ENCODE data around the gene PITRM1.

The PITRM1 gene

DNA sequence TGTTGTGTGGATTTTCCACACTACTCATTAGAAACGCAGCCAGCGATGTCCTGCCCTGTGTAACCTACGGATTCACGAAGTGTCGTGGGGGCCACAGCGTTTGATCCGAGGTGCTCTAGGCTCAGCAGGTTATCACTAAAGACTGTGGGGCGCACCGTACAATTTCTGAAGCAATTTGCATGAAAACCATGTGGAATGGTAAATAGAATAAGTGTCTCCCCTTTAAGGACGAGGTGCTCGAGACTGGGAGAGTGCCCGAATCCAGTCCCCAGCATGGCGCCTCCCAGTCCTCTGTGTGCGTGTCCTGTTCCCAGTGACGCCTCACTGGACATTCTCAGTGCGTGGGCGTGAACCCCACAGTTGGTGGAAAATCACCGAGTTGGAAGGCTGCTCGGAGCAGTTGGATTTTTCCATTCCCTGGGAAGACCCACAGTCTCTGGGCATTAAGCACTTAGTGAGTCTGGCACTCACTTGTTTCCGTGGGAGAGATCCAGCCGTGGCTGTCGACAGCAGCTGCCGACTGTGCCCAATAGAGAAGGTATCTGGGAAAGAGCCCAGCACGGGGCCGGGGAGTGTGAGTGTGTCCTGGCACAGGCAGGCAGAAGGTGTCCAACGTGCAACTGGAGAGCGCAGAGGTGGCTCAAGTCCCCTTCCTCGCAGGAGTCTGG is 68.2 kb downstream of the PITRM1 start:
- TF ChIP-seq, protein P1, sequence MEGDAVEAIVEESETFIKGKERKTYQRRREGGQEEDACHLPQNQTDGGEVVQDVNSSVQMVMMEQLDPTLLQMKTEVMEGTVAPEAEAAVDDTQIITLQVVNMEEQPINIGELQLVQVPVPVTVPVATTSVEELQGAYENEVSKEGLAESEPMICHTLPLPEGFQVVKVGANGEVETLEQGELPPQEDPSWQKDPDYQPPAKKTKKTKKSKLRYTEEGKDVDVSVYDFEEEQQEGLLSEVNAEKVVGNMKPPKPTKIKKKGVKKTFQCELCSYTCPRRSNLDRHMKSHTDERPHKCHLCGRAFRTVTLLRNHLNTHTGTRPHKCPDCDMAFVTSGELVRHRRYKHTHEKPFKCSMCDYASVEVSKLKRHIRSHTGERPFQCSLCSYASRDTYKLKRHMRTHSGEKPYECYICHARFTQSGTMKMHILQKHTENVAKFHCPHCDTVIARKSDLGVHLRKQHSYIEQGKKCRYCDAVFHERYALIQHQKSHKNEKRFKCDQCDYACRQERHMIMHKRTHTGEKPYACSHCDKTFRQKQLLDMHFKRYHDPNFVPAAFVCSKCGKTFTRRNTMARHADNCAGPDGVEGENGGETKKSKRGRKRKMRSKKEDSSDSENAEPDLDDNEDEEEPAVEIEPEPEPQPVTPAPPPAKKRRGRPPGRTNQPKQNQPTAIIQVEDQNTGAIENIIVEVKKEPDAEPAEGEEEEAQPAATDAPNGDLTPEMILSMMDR (IDR thresholded peaks at IDR 0.05; ENCODE audit: low read depth, low read length): no peak
- DNase-seq (ENCODE audit: extremely low read depth, low read depth): no peak

DNA sequence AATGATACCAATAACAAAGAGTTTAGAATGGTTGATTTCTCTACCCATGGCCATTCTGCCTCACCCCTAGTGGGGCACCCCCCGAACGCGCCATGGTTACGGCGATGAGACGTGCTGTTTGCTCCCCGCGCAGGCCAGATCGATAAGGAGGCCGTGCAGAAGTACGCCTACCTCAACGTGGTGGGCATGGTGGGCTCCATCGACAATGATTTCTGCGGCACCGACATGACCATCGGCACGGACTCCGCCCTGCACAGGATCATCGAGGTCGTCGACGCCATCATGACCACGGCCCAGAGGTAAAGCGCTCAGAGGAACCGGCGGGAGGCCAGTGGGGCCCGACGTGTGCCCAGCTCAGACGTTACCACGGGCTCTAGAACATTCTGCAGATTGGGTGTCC is 68.9 kb downstream of the PITRM1 start:
- TF ChIP-seq, protein P1 (IDR thresholded peaks at IDR 0.05; ENCODE audit: low read depth, low read length): no peak
- DNase-seq (ENCODE audit: extremely low read depth, low read depth): no peak

DNA sequence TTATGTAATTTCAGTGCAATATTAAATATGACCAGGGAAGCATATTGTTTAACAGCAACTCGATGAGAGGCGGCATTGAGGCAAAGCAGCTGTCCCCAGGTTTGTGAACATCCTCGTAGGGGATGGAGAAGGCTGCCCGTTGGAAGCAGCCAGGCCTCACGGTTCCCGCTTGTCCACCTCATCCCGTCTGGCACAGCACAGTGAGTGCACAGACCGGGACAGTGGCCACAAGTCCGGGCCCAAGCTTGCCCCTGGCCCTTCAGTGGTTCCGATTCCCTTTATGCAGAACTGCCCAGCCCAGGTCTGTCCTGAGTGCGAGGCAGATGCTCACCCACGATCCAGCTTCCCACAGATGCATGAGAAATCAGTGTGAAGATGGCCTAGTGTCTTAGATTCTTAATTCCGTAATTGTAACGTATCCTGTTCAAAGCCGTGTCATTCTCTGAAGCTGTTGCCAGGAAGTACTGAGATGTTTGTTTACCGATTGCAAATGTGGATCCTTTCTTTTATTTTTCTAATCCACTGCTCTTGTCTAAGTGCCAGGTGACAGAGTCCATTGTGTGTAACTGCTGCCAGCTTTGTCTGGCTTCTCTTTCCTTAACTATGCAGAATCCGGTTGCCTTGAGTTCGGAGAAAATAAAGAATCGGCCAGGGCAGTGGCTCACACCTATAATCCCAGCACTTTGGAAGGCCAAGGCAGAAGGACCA is 69.7 kb downstream of the PITRM1 start:
- DNase-seq (ENCODE audit: extremely low read depth, low read depth): no peak
- TF ChIP-seq, protein P1 (IDR thresholded peaks at IDR 0.05; ENCODE audit: low read depth, low read length): no peak

DNA sequence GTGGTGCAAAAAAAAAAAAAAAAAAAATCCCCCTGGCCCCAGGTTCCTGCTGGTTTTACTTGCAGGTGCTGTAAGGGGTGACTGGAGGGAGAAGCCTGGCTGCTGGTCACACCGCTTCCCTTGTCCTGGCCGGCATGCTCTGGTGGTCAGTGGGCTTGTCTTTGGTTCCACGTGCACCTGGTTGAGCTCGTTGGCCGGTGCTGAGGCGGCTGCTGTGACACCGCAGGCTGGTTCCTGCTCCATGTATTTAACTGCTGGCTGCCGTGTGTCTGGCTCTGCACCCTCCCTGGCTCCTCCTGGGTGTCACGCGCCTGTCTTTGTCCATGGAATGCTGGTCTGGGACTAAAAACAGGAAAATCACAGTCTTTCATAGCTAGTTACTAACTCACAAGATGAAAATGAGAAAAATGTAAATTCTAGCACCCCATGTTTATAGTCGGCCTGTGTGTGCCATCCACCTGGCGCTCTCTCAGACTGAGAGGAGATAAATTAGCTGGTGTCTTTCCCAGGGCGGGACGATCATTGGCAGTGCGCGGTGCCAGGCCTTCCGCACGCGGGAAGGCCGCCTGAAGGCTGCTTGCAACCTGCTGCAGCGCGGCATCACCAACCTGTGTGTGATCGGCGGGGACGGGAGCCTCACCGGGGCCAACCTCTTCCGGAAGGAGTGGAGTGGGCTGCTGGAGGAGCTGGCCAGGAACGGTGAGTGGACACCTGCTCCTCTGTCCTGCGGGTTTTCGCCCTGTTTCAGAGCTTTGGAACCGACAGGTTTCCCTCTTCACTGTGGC is 71.5 kb downstream of the PITRM1 start:
- no peak for DNase-seq (ENCODE audit: extremely low read depth, low read depth)
- TF ChIP-seq, protein P1 (IDR thresholded peaks at IDR 0.05; ENCODE audit: low read depth, low read length): no peak

DNA sequence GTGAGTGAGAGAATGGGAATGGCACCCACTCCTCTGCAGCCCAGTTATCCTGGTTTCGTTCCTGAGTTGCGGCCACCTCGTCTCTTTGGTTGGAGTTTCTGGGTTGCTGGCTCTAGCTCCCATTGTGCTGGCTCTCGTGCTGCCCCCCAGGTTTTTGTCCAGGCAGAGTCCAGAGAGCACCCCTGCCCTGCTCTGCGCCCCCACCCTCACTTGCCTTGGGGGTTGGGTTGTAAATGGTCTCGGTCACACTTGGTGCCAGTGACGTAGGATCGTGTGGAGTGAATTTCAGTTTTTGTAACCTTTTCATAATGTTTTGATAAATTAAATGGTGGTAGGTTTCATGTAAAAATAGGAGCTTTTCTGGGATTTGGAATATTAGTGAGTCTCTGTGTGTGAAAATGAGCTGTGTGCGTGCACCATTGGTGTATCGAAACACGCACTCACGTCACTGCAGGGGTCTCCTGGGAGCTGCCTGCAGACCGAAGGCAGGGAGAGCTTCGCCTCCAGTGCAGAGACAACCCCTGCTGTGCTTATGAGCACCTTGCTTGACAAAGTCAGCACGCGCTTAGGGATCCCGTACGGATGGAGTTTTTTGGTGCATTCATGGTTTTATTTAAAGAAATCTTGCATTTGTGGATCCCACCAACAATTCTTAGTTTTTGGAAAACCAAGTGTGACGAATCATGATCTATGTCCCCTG is 72.3 kb downstream of the PITRM1 start:
- no peak for DNase-seq (ENCODE audit: extremely low read depth, low read depth)

DNA sequence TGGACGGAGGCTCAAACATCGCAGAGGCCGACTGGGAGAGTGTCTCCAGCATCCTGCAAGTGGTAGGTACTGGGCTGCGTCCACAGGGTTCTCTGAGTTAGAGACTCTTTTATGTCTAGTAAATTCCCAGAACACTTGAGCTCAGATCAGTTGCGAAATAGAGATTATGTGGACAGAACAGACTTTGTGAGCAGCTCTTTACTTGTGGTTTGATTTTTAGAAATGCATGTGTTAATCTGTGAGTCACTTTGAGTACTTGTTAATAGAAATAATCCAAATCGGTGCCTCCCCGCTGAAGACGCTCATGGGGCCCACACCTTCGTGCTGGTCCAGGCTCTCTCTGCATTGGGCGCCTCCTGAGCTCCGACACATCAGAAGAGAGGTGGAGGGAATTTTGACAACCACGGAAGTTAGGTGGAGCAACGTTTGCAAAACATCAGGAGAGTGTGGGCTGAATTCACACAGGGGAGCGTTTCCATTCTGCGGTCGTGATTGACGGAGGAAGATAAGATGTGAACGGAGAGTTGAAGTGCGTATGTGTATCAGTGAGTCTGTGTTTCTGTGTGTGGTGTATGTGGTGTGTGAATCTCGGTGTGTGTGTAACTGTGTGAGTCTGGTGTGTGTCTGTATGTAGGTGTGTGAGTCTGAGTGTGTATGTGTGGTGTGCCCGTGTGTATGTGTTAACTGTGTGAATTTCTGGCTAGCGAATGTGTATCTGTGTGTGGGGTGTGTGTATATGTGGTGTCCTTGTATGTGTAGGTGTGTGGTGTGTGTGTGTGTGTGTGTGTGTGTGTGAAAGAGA is 73.1 kb downstream of the PITRM1 start:
- no peak for DNase-seq (ENCODE audit: extremely low read depth, low read depth)
- TF ChIP-seq, protein P1 (IDR thresholded peaks at IDR 0.05; ENCODE audit: low read depth, low read length): no peak

More for the DNA sequence above, 72.3 kb downstream of the PITRM1 start:
- TF ChIP-seq, protein P1 (IDR thresholded peaks at IDR 0.05; ENCODE audit: low read depth, low read length): no peak
